ENCODE data around the gene KCNK5.

Gene KCNK5

GRCh38 chr6:39197922-39198500, 31.3 kb downstream of the KCNK5 start:
- no peak for DNase-seq (ENCODE audit: low spot score)

DNA sequence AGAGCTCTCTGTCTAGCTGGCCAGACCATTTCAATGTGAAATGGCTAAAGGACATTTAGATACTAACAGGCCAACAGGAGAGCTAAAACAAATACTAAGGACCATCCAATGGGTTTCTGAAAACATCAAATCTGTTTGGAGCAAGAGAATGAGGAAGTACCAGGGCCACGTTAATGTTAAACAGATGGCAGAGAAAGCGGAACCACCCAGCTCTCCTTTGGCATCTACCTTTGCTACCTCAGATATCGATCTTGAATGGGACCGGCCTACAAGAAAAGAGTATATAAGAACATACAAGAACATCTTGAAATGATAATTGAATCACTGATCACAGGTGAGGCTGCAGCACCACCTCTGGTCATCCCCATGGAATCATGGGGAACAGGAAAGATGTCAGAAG, 31.8 kb downstream of the KCNK5 start:
- DNase-seq (ENCODE audit: low spot score), result no peak

GRCh38 chr6:39196673-39197091, 32.6 kb downstream of the KCNK5 start:
- peak; percentile 13 for DNase-seq (ENCODE audit: low spot score)

GRCh38 chr6:39195792-39196385, 33.4 kb downstream of the KCNK5 start:
- DNase-seq (ENCODE audit: low spot score), result peak; percentile 48

DNA sequence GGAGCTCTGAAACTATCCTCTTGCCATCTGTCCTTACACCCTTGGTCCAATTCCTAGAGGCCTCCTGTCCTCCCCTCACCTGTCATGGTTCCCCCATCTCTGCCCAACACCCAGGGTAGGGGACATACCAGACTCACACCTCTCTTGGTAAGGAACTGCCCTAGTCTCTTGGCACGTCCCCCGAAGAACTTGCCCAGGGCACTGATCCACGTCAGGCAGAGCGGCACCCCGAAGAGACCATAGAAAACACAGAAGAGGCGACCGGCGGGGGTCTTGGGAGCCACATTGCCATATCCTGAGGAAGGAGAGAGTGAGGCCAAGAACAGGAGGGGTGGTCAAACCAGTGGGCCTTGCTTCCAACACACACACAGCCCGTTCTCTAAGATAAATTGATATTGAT, 34.8 kb downstream of the KCNK5 start:
- DNase-seq (ENCODE audit: low spot score), result no peak

DNA sequence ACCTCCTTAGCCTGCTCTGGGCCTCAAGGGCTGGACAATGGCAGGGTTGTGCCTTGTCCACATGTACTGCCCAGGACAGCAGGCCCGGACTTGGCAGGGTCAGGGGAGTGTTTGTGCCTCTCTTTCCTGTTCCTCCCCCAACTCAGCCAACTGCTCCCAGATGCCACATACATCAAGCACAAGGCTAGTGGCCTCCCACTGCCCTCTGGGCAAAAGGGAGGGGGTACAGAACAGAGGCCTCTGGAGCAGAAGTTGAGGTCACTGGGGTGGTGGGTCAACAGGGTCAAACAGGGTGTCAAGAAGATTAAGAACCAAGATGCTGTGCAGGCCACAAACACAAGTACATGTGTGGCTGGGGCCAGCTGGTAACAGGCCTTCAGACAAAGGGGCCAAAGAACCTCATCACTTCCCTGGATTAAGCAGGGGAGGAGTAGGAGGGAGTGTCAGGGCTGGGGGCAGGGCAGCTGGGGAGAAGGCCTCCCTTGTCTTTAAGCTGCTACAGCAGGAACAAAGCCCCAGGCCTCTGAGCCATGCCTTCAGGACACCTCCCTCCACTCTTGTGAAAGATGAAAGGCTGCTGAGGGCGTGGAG, 36.0 kb downstream of the KCNK5 start:
- no peak for DNase-seq (ENCODE audit: low spot score)

DNA sequence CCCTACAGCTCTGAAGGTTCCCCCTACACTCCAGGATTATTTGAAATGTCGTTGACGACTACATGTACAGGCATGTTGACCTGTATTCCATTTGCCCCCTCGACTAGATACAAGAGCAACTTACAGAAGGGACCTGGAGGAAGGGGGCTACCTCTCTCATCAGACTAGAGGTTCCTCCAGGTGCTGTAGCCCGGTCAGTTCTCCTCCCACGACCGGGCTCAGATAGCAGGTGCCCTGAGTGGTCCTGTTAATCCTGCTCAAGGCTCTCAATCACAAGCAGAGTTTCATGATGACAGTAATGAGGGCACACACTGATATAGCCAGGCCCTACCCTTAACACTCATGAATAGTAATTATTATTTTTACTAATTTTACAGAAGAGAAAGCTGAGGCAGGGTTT, 36.5 kb downstream of the KCNK5 start:
- no peak for DNase-seq (ENCODE audit: low spot score)

DNA sequence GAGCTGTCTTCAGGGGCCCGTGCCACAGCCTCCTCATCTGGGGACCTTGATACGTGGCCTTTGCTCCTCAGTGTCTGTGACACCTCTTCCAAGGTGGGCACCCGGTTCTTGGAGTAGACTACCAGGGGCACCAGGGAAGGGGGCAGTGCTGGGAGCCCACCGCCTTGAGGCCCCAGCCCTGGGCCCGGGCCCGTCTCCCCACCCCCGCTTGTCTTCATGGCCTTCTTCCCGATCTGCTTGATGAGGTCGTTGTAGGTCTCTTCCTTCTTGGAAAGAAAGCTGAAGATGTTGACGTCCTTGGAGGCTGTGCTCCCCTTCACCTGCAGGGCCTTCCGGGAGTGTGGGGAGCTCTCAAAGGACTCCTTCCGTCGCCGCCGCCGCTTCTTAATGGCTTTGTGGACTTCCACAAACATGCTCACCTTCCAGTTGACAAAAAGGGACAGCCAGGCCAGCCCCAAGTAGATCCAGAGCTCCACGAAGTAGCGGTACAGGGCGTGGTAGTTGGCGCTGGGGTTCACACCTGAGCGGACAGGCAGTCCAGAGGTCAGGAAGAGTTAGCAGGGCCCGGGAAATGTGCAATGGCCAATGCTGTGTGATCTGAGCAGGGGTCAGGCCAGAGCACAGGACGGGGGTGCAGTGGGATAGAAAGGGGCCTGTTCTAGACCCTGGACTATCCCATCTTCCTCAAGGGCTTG, 37.9 kb downstream of the KCNK5 start:
- no peak for DNase-seq (ENCODE audit: low spot score)

DNA sequence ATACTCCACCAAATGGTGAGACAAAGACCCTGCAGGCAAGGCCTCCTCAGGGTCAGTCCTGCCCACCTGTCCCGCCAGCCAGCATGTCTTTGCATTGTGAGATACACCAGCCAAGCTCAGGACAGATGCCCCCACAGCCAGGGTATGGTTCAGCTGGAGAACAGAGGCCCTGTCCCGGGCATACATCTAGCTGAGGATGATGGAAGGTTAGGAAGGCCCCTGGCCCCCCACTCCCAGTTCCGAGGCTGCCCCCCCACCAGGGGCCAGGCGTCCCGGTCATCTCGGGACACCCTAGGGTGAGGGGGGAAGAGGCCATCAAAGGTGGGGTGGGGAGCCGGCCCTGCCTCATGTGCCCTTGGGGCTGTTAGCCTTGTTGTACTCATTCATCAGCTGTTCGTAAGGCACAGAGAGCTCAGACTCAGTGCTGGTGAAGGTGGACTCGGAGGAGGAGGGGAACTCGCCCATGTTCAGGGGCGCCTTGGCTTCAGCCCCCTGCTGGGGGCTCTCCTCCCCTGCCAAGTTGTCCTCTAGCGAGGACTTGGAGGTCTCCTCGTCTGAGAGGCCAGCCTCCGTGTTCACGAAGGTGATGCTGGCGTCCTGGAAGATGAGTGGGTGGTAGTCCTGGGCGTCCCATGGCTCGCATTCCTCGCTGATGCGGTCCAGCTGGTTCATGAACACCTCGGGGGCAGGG, 38.6 kb downstream of the KCNK5 start:
- no peak for DNase-seq (ENCODE audit: low spot score)

- peak; percentile 62 for DNase-seq (ENCODE audit: low spot score)
These were observed 39.2 kb downstream of the KCNK5 start for GRCh38 chr6:39189915-39190544.

DNA sequence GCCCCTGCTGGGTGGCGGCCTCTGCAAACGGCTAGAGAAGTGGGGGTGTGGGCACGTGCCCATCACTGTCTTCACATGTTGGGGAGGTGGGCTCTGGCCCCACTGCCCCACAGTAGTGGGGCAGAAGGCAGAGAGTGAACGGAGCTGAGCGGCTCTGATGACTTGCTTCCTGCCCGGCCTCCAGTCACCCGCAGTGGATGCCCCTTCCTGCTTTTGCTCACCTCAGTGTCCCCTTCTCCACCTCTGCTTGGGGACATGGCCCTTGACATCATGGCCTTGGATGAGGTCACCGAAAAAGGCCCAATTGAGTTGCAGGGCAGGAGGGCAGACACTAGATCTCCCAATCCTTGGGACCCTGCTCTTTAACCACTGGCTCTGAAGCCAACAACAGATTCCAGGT, 40.1 kb downstream of the KCNK5 start:
- DNase-seq (ENCODE audit: low spot score), result no peak

GRCh38 chr6:39188571-39188970, 40.7 kb downstream of the KCNK5 start:
- peak; percentile 64 for DNase-seq (ENCODE audit: low spot score)

GRCh38 chr6:39188098-39188450, 41.2 kb downstream of the KCNK5 start:
- DNase-seq (ENCODE audit: low spot score), result no peak

DNA sequence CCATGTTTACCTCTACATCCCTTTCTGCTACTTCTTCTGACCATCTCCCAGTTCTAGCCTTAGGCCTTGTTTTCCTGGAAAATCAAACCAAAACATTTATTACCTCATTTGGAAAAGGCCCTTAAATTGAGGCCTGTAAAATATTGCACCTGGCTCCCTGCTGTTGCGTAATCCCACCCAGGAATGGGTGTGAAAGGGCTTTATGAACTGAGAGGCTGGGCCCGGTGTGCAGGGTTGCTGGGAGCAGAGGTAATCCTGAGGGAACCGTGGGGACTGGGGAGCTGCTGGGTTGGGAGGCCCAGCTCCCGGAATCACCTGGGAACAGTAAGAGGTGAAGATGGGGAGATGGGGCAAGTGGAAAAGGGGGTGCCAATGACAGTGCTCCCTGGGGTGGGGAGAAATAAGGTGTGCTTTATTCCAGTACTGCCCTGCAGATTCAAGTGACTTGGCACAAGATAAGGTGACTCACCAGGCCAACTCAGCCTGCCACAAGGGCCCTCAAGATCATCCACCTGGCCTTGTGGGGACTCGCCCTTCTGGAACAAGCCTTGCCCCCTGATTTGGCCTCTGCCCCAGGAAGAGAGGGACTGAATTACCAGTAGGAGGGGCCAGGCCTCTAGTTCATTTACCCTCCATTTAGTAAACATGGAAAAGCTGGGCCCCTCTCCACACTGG, 44.2 kb downstream of the KCNK5 start:
- peak; percentile 59 for DNase-seq (ENCODE audit: low spot score)

GRCh38 chr6:39182604-39183003, 46.7 kb downstream of the KCNK5 start:
- DNase-seq (ENCODE audit: low spot score), result no peak

- DNase-seq (ENCODE audit: low spot score), result no peak
These were observed 47.4 kb downstream of the KCNK5 start for GRCh38 chr6:39181826-39182225.

DNA sequence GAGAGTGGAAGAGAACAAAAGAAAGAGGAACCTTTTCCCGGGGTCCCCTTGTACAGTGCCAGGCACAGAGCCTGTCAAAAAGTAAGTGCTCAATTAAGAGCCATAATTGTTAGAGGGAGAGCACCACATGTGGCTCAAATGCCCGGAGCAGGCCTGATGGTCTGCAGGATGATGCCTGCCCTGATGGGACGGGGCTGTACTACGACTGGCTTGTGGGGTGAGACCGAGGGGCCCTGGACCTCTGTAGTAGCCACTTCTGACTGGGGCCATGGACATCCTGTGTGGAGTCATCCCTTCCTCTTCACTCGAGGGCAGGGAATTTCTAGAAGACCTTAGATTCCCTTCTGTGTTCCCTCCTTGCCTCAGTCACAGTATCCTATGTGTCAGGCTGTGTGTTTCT, 47.9 kb downstream of the KCNK5 start:
- DNase-seq (ENCODE audit: low spot score), result no peak

- DNase-seq (ENCODE audit: low spot score), result no peak
These were observed 50.5 kb downstream of the KCNK5 start for GRCh38 chr6:39178804-39179203.

GRCh38 chr6:39178235-39178634, 51.0 kb downstream of the KCNK5 start:
- DNase-seq (ENCODE audit: low spot score), result no peak

DNA sequence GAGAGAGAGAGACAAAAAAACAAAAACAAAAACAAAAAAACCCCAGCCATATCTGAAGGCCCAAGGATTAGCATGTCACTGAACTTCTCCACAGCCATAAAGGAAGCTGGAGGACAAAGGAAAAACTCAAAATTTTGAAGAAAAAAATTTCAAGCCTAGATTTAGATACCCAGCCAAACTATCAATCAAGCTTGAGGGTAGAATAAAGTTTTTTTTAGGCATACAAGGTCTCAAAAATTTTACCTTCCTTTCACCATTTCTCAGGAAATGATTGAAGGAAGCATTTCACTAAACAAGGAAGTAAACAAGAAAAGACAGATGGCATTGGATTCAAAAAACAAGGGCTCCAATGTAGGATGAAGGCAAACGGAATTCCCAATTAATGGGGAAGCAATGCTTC, 52.1 kb downstream of the KCNK5 start:
- DNase-seq (ENCODE audit: low spot score), result no peak

DNA sequence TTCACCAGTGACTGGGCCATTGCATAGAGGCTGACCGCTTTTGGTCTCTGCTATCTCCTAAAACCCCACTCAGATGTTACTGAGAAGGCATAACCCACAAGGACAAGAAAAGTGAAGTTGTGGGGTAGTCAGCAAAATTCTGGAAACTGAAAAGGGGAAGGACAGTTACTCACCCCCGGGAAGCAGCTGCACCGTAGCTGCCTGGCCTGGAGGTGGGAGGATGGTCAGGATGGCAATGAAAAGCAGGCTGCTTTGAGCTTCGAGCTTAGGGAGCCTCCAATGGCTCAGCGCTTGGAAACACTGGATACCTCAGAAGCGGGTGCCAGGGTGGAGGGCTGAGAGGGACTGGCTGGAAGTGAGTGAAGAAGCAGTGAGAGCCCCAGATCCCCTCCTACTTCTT, 56.0 kb downstream of the KCNK5 start:
- no peak for DNase-seq (ENCODE audit: low spot score)

GRCh38 chr6:39172377-39172757, 56.9 kb downstream of the KCNK5 start:
- DNase-seq (ENCODE audit: low spot score), result no peak

All from hematopoietic multipotent progenitor cell treated with erythropoietin and hydrocortisone succinate and interleukin-3 and kit ligand, for 15 days (in vitro differentiated cells).